GM18909 (cell line): ENCODE data around the gene SUB1.

Source experiments
- ATAC-seq: cut with Tn5 transposase; IDR thresholded peaks from one replicate; pipeline ENCODE4 v1.9.1; 2021; ENCODE audit warnings: mild to moderate bottlenecking; ENCODE audit not compliant: unreplicated experiment, poor library complexity

The SUB1 gene

DNA sequence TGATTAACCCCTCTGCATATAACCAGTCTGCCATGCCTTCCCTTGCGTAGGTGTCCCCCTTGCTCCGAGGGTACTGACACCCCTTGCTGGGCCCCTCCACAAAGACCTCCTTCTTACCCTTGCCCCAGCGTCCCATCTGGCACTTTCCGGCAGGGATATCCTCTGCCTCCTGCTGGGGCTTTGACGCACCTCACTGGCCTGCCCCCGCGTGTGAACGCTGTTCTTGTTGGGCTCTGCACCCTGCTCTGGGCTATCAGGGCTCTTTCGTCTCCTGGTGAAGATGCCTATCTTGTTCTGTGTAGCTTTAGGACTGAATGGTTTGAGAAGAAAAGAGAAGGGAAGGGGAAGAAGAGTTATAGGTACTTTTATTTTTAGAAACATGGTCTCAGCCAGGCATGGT, 53.0 kb downstream of the SUB1 start:
- ATAC-seq, result no peak

DNA sequence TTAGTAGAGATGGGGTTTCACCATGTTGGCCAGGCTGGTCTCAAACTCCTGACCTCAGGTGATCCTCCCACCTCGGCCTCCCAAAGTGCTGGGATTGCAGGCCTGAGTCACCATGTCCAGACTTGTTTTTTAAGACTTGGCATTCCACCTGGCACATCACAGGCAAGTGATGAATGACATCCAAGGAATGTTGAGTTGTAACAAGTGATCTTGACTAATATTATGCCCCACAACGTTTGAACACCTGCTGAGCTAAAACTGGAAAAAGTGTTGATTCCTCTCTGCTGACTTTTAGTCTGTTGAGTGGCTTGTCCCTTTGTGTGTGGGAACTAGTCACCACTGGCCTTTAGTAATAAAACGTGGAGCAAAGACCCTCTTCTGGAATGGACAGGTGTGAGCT, 54.6 kb downstream of the SUB1 start:
- ATAC-seq, result no peak

DNA sequence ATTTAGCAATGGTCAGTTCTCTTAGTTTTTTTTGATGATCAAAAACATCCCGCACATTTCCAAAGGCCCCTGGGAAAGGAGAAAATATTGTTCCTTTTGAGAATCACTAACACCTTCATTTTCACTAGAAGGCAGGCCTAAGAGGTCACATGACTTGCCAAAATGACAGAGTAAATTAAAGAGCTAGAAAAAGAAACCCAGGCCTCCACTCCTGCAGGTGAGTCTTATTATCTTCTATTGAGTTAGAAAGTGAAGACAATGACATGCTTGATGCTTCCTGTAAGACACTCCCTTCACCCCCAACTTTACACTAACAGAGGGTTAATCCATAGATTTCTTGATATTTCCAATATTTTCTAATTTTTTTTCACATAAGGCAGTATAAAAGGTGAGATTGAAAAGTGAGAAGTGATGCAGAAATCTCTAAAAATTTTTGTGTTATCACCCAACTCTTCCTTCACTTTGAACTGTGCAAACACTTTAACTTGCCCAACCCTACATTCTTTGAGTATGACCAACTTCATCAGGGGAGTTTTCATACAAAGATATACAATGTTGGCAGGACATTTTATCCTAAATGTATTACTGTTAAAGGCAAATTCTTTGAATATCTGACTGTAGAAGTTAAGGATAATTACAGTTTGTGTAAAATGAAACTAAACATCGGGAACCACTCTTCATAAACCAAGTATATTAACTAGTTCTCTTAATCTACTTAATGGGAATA, 57.1 kb downstream of the SUB1 start:
- ATAC-seq, result no peak

DNA sequence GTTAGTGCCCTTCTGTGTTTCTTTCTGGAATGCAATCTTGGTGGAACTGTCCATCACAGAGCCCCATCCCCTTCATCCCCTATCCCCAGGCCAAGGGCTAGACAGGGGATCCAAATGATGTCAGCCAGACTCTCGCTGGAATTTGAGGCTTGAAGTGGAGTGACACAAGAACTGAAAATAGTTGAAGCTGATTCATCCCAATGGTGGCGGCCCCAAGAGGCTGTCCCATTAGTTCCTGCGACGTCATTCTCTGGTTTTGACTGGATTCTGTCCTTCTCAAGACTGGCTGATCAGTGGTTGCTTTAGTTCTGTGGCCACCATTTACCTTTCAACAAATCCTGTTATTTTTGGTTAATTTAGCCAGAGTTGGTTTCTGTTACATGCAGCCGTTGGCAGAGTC, 59.9 kb downstream of the SUB1 start:
- ATAC-seq, result no peak

DNA sequence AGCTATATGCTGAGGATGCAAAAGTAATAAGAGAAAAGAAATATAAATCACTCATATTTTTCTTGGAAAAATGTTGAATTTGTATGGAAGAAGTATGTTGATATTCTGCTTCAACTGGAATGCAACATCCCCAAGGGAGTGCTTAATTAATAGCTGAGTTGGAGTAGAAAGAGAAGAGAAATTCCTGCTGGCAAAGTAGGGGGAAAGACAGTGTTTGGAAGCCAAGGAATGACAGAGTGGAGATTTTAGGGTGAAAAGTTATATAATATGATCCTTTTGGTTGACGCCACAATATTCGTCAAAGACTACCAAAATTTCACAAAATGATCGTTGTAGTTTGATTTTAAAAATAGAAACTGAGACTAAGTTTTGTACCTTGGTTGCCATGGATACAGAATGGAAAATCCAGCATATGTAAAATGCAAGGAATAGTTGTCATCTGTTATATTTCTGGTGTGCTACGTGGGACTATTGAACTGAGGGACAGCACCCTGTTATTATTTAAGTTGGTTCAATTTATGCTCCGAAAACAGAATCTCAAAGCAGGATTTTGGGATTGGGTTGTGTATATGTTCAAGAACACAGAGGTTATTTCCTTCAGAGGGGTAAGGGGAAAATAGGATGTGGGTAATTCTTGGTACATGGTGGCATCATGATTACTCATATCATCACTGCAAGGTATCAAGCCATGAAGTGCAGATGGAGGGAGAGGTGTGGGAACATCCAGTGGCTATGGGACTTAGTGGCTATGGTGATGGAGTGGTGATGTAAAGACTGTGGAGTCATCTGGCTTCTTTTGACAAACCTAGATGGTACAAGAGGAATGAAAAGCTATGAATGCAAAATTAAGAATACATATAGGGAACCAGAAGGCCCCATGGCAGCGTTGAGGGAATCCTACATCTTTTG, 61.0 kb downstream of the SUB1 start:
- ATAC-seq, result no peak

DNA sequence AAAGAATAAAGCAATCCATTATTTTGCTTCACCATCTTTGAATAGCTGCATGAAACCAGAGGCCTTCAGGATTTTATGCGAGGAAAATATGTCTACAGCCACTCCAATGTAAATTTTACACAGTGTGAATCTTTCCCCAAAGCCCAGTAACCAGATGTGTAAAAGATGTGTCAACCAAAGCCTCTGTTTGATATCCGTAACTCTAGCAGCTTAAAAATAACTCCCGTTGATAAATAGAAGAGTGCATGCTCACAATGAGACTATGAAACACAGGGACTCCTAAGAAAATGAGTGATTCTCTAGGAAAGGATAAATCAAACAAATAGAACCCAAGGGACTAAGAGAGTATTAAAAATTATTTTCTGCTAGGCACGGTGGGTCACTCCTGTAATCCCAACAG, 65.7 kb downstream of the SUB1 start:
- no peak for ATAC-seq

DNA sequence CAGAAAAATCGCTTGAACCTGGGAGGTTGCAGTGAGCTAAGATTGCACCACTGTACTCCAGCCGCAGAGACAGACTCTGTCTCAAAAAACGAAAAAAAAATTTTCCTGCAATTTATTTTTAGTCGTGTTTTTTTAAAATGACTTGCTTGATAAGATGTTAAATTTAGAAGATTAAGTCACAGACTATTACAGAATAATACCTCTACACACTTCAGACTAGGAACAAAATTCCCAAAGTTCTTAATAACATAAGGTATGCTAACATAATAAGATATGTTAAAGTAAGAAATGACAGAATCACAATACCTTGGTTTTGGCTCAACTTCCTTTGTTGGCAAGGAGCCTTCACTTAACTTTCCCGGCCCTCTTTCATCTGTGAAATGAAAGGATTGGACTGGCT, 66.3 kb downstream of the SUB1 start:
- no peak for ATAC-seq
